H9 (cell line): Measurements from ENCODE around the gene NOVA2. TPM values are rescaled to one million over a fixed set of nuclear protein-coding genes. Genes with fewer than 3 reads are reported as not detected.

Experiments
- DNase-seq: peaks from one replicate; pipeline ENCODE4 v3.0.0-alpha.2; 2017
- H2AFZ ChIP-seq: one replicate; pipeline ENCODE4 v1.6.1; 2013; ENCODE audit warnings: mild to moderate bottlenecking, low read length, control low read depth, moderate library complexity
- H2AK5ac ChIP-seq: 2 replicates; pipeline ENCODE4 v1.6.1; 2013; ENCODE audit warnings: low read length, control low read depth, mixed read lengths; ENCODE audit not compliant: insufficient read length
- H2BK120ac ChIP-seq: one replicate; pipeline ENCODE4 v1.6.1; 2013; ENCODE audit warnings: low read depth, mild to moderate bottlenecking, low read length, control low read depth, inconsistent platforms; ENCODE audit not compliant: poor library complexity, severe bottlenecking
- H2BK12ac ChIP-seq: 2 replicates; pipeline ENCODE4 v1.6.1; 2013; ENCODE audit warnings: low read length, control low read depth, mixed read lengths, low read depth; ENCODE audit not compliant: insufficient read length
- H2BK15ac ChIP-seq: 2 replicates; pipeline ENCODE4 v1.6.1; 2013; ENCODE audit warnings: low read depth, low read length, control low read depth
- H2BK20ac ChIP-seq: one replicate; pipeline ENCODE4 v1.6.1; 2013; ENCODE audit warnings: low read depth, mild to moderate bottlenecking, low read length, control low read depth, inconsistent platforms; ENCODE audit not compliant: poor library complexity, severe bottlenecking
- H2BK5ac ChIP-seq: 2 replicates; pipeline ENCODE4 v1.6.1; 2013; ENCODE audit warnings: low read length, control low read depth, mixed read lengths; ENCODE audit not compliant: insufficient read length
- H3K14ac ChIP-seq: 2 replicates; pipeline ENCODE4 v1.6.1; 2013; ENCODE audit warnings: low read length, control low read depth; ENCODE audit not compliant: insufficient read depth
- H3K18ac ChIP-seq: 2 replicates; pipeline ENCODE4 v1.6.1; 2013; ENCODE audit warnings: low read depth, mild to moderate bottlenecking, mixed read lengths, low read length, control low read depth; ENCODE audit not compliant: insufficient read length
- H3K23ac ChIP-seq: 2 replicates; pipeline ENCODE4 v1.6.1; 2013; ENCODE audit warnings: low read length, control low read depth, mixed read lengths, low read depth; ENCODE audit not compliant: insufficient read length
- H3K23me2 ChIP-seq: 2 replicates; pipeline ENCODE4 v1.6.1; 2013; ENCODE audit warnings: low read depth, mild to moderate bottlenecking, mixed read lengths, low read length, control low read depth; ENCODE audit not compliant: insufficient read length, poor library complexity, severe bottlenecking
- H3K27ac ChIP-seq: 2 replicates; pipeline ENCODE4 v1.5.1; 2013; ENCODE audit warnings: low read length, control low read depth, mixed read lengths, low read depth; ENCODE audit not compliant: insufficient read length
- H3K27me3 ChIP-seq: 2 replicates; pipeline ENCODE4 v1.6.1; 2013; ENCODE audit warnings: low read length, control low read depth, inconsistent platforms; ENCODE audit not compliant: insufficient read depth
- H3K4ac ChIP-seq: 2 replicates; pipeline ENCODE4 v1.6.1; 2013; ENCODE audit warnings: low read depth, mild to moderate bottlenecking, control low read depth, inconsistent platforms, low read length, moderate library complexity
- H3K4me1 ChIP-seq: 2 replicates; pipeline ENCODE4 v1.6.1; 2013; ENCODE audit warnings: low read length, control low read depth, inconsistent platforms; ENCODE audit not compliant: insufficient read depth
- H3K4me2 ChIP-seq: 2 replicates; pipeline ENCODE4 v1.6.1; 2013; ENCODE audit warnings: low read length, control low read depth, mixed read lengths; ENCODE audit not compliant: insufficient read length, insufficient read depth
- H3K56ac ChIP-seq: 2 replicates; pipeline ENCODE4 v1.6.1; 2013; ENCODE audit warnings: low read depth, mild to moderate bottlenecking, mixed read lengths, low read length, control low read depth; ENCODE audit not compliant: insufficient read length
- H3K79me1 ChIP-seq: 2 replicates; pipeline ENCODE4 v1.6.1; 2013; ENCODE audit warnings: low read depth, mild to moderate bottlenecking, moderate library complexity, low read length, control low read depth, inconsistent platforms; ENCODE audit not compliant: insufficient read depth, poor library complexity, severe bottlenecking
- H3K79me2 ChIP-seq: 2 replicates; pipeline ENCODE4 v1.6.1; 2013; ENCODE audit warnings: low read length, control low read depth, inconsistent platforms; ENCODE audit not compliant: insufficient read depth
- H3K9ac ChIP-seq: 2 replicates; pipeline ENCODE4 v1.6.1; 2013; ENCODE audit warnings: low read length, control low read depth, mixed read lengths; ENCODE audit not compliant: insufficient read length; ENCODE audit errors: extremely low read depth
- H3K9me3 ChIP-seq: one replicate; pipeline ENCODE4 v1.6.1; 2013; ENCODE audit warnings: low read depth, low read length, inconsistent platforms; ENCODE audit not compliant: control insufficient read depth
- H3T11ph ChIP-seq: one replicate; pipeline ENCODE4 v1.6.1; 2013; ENCODE audit warnings: mild to moderate bottlenecking, low read length, control low read depth, inconsistent platforms
- H4K20me1 ChIP-seq: one replicate; pipeline ENCODE4 v1.6.1; 2013; ENCODE audit not compliant: control insufficient read depth, insufficient read length, insufficient read depth
- H4K5ac ChIP-seq: 2 replicates; pipeline ENCODE4 v1.6.1; 2013; ENCODE audit warnings: low read depth, mild to moderate bottlenecking, mixed read lengths, low read length, control low read depth; ENCODE audit not compliant: insufficient read length
- H4K8ac ChIP-seq: replicated peaks from 2 replicates; pipeline ENCODE4 v1.6.1; 2013; ENCODE audit warnings: low read length, control low read depth, mixed read lengths, low read depth; ENCODE audit not compliant: insufficient read length
- H4K91ac ChIP-seq: 2 replicates; pipeline ENCODE4 v1.6.1; 2013; ENCODE audit warnings: low read depth, mild to moderate bottlenecking, moderate library complexity, mixed read lengths, low read length, control low read depth; ENCODE audit not compliant: insufficient read length
- H3K27ac Mint-ChIP-seq, 3 experiments: 2 replicates in 2 of 3; 3 replicates in 1 of 3; pipeline ENCODE4 v1.8.0; 2020 to 2021; ENCODE audit warnings: mixed read lengths in 3 of 3, mild to moderate bottlenecking in 1 of 3, moderate library complexity in 1 of 3
- H3K27me3 Mint-ChIP-seq: 2 replicates; pipeline ENCODE4 v1.8.0; 2021; ENCODE audit warnings: low read depth, mild to moderate bottlenecking, moderate library complexity, mixed read lengths
- H3K36me3 Mint-ChIP-seq, 3 experiments: 2 replicates in 2 of 3; 3 replicates in 1 of 3; pipeline ENCODE4 v1.8.0; 2020 to 2021; ENCODE audit warnings: low read depth in 3 of 3, mixed read lengths in 3 of 3; ENCODE audit not compliant: insufficient read depth in 1 of 3
- H3K4me1 Mint-ChIP-seq, 2 experiments: 2 replicates each; pipeline ENCODE4 v1.8.0; 2020; ENCODE audit warnings: mixed read lengths in 2 of 2
- H3K4me3 Mint-ChIP-seq, 2 experiments: 2 replicates in 1 of 2; 3 replicates in 1 of 2; pipeline ENCODE4 v1.8.0; 2020 to 2021; ENCODE audit warnings: mild to moderate bottlenecking in 2 of 2, mixed read lengths in 2 of 2, moderate library complexity in 1 of 2
- H3K9me3 Mint-ChIP-seq, 2 experiments: 2 replicates in 1 of 2; 3 replicates in 1 of 2; pipeline ENCODE4 v1.8.0; 2020; ENCODE audit warnings: mild to moderate bottlenecking in 2 of 2, mixed read lengths in 2 of 2, moderate library complexity in 1 of 2
- whole genome bisulfite sequencing: extraction: QIAGEN DNeasy Blood & Tissue Kit; methylation state at CpG from one replicate; pipeline ENCODE4 v1.1.7; 2013; ENCODE audit warnings: missing lambda C conversion rate, low lambda C conversion rate, mixed read lengths; ENCODE audit not compliant: insufficient read length; ENCODE audit errors: extremely low coverage; 5-methylcytosine and 5-hydroxymethylcytosine counted together
- total RNA-seq: library from RNA; stranded (reverse); gene quantifications from 2 replicates; pipeline ENCODE4 v1.2.1, GENCODE V29; 2021
- TF ChIP-seq, protein P1 (sequence below): fragments of 200-600 bp; sonication (generic); conservative IDR thresholded peaks from 3 replicates; pipeline ENCODE4 v1.8.0; 2021; ENCODE audit warnings: antibody characterized with exemption, mild to moderate bottlenecking

The NOVA2 gene
- total RNA-seq, 1 experiment from 2014 or later: 8.8 TPM

DNA sequence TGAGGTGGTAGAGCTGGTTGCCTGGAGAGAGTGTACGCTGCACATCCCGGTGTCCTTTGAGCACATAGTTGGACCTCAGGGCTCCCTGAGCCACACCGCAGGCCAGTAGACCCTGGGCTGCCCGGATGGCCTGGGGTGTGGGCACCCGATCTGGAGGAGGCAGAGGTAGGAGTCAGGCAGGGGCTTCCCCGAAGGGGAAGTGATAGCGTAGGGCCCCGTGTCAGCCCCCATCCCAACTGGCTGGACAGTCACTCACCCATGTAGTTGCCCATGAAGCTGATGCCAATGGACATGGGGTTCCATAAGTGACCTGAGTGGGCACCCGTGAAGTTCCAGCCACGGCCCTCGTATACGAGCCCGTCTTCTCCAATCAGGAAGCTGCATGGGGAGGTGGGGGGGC is 45.6 kb upstream of the NOVA2 start:
- Histone ChIP-seq H4K91ac (no peak overlapping the region), H3K23ac (no peak overlapping the region), H2BK120ac (no peak overlapping the region), H3K4ac (no peak overlapping the region), H4K5ac (no peak overlapping the region), H4K20me1 (no peaks in the 10 kb centered on the region), H2BK20ac (no peak overlapping the region), H3K4me1 (no peaks in the 10 kb centered on the region), H2AK5ac (no peak overlapping the region), H3K27me3 (peaks cover 7% of the 10 kb centered on the region; the same call in 1 of the 2 replicates), H4K8ac (no peak overlapping the region), H3K4me2 (no peak overlapping the region), H3K23me2 (peaks cover 17% of the 10 kb centered on the region), H3K9me3 (no peaks in the 10 kb centered on the region), H3K79me2 (no peaks in the 10 kb centered on the region), H3K79me1 (no peaks in the 10 kb centered on the region), H2BK5ac (no peak overlapping the region), H2BK12ac (no peak overlapping the region), H2AFZ (no peak overlapping the region), H3K27ac (no peak overlapping the region), H2BK15ac (no peak overlapping the region), H3K18ac (no peak overlapping the region), H3T11ph (no peak overlapping the region), H3K14ac (no peak overlapping the region; the same call in 1 of the 2 replicates), H3K9ac (no peak overlapping the region), H3K56ac (no peak overlapping the region)
- Mint-ChIP-seq H3K27ac (no peak overlapping the region; a peak in 1 of 7 replicates), H3K4me3 (no peak overlapping the region), H3K4me1 (peaks cover 26 to 37% of the 10 kb centered on the region in 2 experiments), H3K27me3 (peaks cover 18% of the 10 kb centered on the region), H3K9me3 (no peaks in the 10 kb centered on the region; a peak in 1 of 5 replicates), H3K36me3 (peaks cover 2 to 7% (median 4%) of the 10 kb centered on the region in 3 experiments; a peak in 4 of 7 replicates)
- TF ChIP-seq, protein P1, sequence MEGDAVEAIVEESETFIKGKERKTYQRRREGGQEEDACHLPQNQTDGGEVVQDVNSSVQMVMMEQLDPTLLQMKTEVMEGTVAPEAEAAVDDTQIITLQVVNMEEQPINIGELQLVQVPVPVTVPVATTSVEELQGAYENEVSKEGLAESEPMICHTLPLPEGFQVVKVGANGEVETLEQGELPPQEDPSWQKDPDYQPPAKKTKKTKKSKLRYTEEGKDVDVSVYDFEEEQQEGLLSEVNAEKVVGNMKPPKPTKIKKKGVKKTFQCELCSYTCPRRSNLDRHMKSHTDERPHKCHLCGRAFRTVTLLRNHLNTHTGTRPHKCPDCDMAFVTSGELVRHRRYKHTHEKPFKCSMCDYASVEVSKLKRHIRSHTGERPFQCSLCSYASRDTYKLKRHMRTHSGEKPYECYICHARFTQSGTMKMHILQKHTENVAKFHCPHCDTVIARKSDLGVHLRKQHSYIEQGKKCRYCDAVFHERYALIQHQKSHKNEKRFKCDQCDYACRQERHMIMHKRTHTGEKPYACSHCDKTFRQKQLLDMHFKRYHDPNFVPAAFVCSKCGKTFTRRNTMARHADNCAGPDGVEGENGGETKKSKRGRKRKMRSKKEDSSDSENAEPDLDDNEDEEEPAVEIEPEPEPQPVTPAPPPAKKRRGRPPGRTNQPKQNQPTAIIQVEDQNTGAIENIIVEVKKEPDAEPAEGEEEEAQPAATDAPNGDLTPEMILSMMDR: no peak
- DNase-seq: no peak
- no CpG with 5 or more reads among the region's 13 CpGs for WGBS
